ENCODE measurements around the gene RBM45. TPM values are rescaled to one million over a fixed set of nuclear protein-coding genes. Genes with fewer than 3 reads are reported as not detected.

The RBM45 gene
- total and polyA plus RNA-seq, 11 donors = 3.8 to 11.2 (median 6.8) TPM

DNA sequence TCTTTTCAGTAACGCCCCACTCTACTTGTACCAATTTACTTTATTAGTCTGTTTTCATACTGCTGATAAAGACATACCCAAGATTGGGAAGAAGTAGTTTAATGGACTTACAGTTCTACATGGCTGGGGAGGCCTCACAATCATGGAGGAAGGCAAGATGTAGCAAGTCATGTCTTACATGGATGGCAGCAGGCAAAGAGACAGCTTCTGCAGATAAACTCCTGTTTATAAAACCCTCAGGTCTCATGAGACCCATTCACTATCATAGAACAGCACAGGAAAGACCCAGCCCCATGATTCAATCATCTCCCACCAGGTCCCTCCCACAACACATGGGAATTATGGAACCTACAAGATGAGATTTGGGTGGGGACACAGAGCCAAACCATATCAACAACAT lies 43.3 kb downstream of the RBM45 start:
- TF ChIP-seq POLR2A (IDR thresholded peaks at IDR 0.05) = no peak
- TF ChIP-seq, protein P1, sequence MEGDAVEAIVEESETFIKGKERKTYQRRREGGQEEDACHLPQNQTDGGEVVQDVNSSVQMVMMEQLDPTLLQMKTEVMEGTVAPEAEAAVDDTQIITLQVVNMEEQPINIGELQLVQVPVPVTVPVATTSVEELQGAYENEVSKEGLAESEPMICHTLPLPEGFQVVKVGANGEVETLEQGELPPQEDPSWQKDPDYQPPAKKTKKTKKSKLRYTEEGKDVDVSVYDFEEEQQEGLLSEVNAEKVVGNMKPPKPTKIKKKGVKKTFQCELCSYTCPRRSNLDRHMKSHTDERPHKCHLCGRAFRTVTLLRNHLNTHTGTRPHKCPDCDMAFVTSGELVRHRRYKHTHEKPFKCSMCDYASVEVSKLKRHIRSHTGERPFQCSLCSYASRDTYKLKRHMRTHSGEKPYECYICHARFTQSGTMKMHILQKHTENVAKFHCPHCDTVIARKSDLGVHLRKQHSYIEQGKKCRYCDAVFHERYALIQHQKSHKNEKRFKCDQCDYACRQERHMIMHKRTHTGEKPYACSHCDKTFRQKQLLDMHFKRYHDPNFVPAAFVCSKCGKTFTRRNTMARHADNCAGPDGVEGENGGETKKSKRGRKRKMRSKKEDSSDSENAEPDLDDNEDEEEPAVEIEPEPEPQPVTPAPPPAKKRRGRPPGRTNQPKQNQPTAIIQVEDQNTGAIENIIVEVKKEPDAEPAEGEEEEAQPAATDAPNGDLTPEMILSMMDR (IDR thresholded peaks at IDR 0.05) = no peak
- ATAC-seq (no peak), DNase-seq (no peak)
- Histone ChIP-seq H3K4me3 (no peak overlapping the region), H3K36me3 (no peaks in the 10 kb centered on the region), H3K27me3 (no peaks in the 10 kb centered on the region), H3K4me1 (peaks cover 0 to 7% (median 0%) of the 10 kb centered on the region in 12 donors), H3K27ac (no peak overlapping the region), H3K9me3 (peaks cover 0 to 4% (median 0%) of the 10 kb centered on the region in 12 donors)
- 93 to 98% (median 94%) methylated on average over 1 of the region's 1 CpG for WGBS, 4 donors
- intact Hi-C loops (cut with DNase I) = no loop called here

DNA sequence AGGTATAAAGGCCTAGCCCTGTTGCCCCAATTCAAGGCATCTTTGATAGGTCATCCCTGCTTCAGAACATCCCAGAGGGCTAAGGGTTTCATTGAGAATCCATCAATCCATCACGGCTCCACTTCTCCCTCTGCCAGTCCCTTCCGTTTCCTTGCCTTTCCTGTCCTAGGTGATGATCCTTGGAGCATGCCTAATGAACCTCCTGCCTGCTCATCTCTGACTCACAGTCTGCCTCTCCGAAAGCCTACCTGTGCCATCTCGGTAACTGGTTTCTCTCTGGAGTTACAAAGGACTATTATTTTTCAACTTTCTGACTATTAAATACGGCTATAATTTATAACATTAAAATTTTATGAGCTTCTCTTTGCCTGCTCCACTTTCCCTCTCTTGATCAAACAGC lies 45.3 kb downstream of the RBM45 start:
- Histone ChIP-seq H3K9me3 (peaks cover 0 to 4% (median 0%) of the 10 kb centered on the region in 12 donors), H3K27me3 (no peaks in the 10 kb centered on the region), H3K4me3 (no peak overlapping the region), H3K4me1 (peaks cover 0 to under 1% (median 0%) of the 10 kb centered on the region in 12 donors), H3K36me3 (no peaks in the 10 kb centered on the region), H3K27ac (no peak overlapping the region)
- no peak for ATAC-seq
- no peak for DNase-seq
- WGBS, 4 donors = 89% methylated on average over 5 of the region's 5 CpGs
- TF ChIP-seq, protein P1 (IDR thresholded peaks at IDR 0.05) = no peak
- no peak for TF ChIP-seq POLR2A (IDR thresholded peaks at IDR 0.05)
- intact Hi-C loops (cut with DNase I) = no loop called here

DNA sequence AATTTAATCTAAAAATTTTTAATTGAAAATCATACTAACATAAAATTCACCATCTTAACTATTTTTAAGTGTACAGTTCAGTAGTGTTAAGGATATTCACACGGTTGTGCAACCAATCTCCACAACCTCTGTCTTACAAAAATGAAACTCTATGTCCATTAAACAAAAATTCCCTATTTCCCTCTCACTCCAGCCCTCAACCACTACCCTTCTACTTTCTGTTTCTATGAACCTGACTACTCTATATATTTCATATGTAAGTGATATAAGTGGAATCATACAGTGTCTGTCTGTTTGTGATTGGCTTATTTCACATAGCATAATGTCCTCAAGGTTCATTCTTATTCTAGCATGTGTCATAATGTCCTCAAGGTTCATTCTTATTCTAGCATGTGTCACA lies 47.7 kb downstream of the RBM45 start:
- WGBS, 4 donors = 81 to 89% (median 82%) methylated on average over 1 of the region's 1 CpG
- ATAC-seq (no peak), DNase-seq (no peak)
- H3K36me3 ChIP-seq = no peaks in the 10 kb centered on the region
- no peaks in the 10 kb centered on the region for H3K27me3 ChIP-seq
- H3K9me3 ChIP-seq = peaks cover 0 to 3% (median 0%) of the 10 kb centered on the region in 12 donors
- intact Hi-C loops (cut with DNase I) = no loop called here
- H3K27ac ChIP-seq = no peak overlapping the region
- no peak overlapping the region for H3K4me3 ChIP-seq
- H3K4me1 ChIP-seq = peaks cover 0 to 12% (median 0%) of the 10 kb centered on the region in 12 donors
- TF ChIP-seq, protein P1 (IDR thresholded peaks at IDR 0.05) = no peak
- TF ChIP-seq POLR2A (IDR thresholded peaks at IDR 0.05) = no peak

DNA sequence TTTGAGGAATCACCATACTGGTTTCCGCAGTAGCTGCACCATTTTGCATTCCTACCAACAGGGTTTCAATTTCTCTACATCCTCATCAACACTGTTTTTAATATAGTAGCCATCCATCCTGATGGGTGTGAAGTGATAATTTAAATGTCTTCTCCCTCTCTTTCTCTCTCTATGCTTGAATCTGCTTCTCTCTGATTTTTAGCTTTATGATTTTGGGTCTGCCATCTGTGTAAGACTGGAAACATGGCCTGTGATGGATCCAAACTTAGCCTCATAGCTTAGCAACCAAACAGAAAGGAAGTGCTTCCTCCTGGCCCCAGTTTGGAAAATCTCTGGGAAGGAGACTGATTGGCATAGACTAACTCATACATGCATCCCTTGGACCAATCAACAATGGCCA lies 48.4 kb downstream of the RBM45 start:
- intact Hi-C loops (cut with DNase I) = no loop called here
- H3K27me3 ChIP-seq = no peaks in the 10 kb centered on the region
- DNase-seq (no peak), ATAC-seq (no peak)
- TF ChIP-seq, protein P1 (IDR thresholded peaks at IDR 0.05) = no peak
- TF ChIP-seq POLR2A (IDR thresholded peaks at IDR 0.05) = no peak
- H3K9me3 ChIP-seq = no peaks in the 10 kb centered on the region
- peaks cover 0 to 12% (median 0%) of the 10 kb centered on the region in 12 donors for H3K4me1 ChIP-seq
- H3K27ac ChIP-seq = no peak overlapping the region
- H3K36me3 ChIP-seq = no peaks in the 10 kb centered on the region
- WGBS, 4 donors = 94 to 100% (median 97%) methylated on average over 1 of the region's 1 CpG
- H3K4me3 ChIP-seq = no peak overlapping the region

All from heart left ventricle (tissue), 16 donors.